SHP77 (cell line): ENCODE data around the gene TPST1.
"Not testable (repeated sequence)": the region's sequence is repeated elsewhere in the genome, so short reads cannot be mapped to it uniquely, and the experiment has no call there.

ENCODE experiments used
- DNase-seq, 2 experiments: peaks; one replicate each; lab custom pipeline; 2025; lab: John Stamatoyannopoulos, UW

TPST1 gene

DNA sequence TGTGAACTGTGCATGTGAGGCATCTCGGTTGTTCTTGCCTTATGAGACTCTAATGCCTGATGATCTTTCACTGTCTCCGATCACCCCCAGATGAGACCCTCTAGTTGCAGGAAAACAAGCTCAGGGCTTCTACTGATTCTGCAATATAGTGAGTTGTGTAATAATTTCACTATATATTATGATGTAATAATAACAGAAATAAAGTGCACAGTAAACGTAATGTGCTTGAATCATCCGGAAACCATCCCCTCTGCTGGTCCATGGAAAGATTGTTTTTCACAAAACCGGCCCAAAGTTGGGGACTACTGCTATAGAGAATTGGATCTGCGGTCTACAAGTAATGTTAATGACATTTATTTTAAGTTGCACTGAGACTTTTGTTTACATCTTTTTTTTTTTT lies 126.7 kb downstream of the TPST1 start:
- DNase-seq: no peak

DNA sequence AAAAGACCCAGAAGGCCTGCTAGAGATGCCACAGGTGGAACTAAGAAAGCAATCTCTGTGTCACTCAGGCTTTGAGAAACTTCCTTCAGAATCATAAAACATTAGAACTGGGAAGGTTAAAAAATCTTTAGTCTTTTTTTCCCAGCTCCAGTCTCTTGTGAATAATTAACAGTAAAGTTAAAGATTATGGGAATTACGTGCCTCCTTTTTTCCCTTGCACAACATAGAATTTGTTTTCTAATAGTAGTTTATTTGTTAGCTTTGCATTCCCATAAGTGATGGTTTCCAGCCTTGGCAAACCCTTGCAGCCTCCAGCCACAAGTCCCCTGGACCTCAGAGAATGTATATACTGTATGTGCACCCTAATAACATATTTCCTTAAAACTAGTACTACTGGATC lies 128.3 kb downstream of the TPST1 start:
- DNase-seq: no peak

DNA sequence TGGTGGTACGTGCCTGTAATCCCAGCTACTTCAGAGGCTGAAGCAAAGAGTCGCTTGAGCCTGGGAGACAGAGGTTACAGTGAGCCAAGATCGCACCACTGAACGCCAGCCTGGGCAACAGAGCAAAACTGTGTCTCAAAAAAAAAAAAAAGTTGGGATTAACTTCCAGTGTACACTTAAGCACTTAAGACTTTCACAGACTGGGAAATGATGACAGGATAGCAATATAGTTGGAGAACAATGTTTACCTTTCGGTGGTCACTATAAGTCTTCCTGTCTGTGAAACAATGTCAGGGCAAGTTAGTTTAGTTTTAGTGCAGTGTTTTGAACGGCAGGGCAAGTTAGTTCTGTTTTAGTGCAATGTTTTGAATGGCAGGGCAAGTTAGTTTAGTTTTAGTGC lies 130.2 kb downstream of the TPST1 start:
- DNase-seq: no peak

DNA sequence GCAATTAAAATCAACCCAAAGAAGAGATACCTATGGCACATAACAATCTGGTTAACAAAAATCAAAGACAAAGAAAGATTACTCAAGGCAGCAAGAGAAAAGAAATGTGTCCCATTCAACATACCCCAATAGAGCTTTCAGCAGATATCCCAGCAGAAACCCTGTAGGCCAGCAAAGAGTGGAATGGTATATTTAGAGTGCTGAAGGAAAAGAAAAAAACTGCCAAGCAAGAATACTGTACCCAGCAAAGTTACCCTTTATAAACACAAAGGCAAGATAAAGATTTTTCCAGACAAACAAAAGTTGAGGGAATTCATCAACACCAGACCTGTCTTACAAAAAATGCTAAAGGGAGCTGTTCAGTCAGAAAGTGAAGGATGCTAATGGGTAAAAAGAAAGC lies 131.6 kb downstream of the TPST1 start:
- no peak for DNase-seq

DNA sequence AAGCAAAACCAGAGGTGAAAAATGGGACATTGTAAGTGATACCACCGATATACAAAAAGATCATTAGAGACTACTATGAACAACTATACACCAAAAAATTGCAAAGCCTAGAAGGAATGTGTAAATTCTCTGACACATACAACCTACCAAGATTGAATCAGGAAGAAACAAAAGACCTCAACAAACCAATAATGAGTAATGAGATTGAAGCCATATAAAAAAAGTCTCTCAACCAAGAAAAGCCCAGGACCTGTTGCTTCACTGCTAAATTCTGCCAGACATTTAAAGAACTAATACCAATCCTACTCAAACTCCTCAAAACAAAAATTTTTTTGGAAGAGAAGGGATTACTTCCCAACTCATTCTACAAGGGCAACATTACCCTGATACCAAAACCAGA lies 134.0 kb downstream of the TPST1 start:
- no peak for DNase-seq

DNA sequence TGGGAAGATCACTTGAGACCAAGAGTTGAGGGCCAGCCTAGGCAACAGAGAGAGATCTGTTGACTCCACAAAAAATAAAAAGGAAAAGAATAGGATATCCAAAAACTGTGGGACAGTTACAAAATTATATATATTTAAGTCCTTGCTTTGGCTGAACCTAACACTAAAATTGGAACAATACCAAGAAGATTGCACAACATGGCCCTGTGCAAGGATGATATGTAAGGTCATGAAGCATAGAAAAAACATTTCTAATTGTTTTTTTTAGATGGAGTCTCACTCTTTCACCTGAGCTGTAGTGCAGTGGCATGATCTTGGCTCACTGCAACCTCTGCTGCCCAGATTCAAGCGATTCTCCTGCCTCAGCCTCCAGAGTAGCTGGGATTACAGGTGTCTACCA lies 139.0 kb downstream of the TPST1 start:
- no peak for DNase-seq

DNA sequence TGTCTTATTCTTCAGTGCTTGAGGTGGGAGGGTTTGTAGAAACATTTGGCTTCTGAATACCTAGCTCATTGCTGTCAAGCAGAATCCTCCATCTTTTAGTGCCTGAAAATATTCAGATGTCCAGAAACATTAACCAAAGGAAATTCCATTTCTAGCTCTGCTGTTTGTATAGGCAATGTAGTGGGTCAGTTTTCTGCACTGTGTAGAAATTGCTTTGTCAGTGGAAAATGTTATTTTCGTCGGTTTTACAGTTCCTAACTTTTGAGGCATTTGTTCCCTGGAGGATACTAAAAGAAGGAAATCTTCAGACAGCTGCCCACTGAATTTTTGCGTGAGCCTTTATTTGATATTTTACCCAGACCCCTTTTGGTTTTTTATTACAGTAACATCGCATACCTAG lies 143.4 kb downstream of the TPST1 start:
- no peak for DNase-seq

DNA sequence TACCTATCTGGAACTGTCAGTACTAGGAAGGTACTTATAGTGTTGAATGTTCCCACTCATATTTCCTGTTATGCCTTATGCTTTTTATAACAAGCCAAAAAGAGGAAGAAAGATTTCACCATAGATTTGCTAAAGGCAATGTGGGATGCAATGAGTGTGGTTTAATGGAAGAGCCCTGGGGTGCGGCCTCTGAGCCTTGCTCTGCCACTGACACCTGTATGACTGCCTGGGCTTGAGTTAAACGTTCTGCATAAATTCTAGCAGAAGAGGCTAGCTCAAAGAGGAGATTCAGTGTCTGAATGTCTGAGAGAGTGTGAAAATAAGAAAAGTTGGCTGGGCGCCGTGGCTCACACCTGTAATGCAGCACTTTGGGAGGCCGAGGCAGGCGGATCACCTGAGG lies 143.8 kb downstream of the TPST1 start:
- no peak for DNase-seq

DNA sequence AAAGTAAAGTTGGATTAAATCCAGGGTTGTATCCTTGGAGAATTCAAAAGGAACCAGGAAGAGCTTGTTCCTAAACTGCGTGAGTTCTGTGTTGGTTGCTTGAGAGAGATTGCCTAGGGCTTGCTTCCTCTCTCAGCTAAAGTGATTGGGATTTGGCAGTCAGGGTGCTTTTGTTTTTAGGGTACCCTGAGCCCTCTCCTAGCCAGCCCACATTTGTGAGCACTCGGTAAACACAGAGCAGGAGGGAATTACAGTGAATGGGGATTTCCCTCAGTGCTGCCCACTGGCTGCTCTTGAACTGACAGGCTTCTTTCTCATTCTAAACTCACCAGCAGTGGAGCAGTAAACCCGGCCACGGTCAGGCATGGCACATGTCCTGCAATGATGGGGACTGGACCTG lies 146.9 kb downstream of the TPST1 start:
- no peak for DNase-seq

DNA sequence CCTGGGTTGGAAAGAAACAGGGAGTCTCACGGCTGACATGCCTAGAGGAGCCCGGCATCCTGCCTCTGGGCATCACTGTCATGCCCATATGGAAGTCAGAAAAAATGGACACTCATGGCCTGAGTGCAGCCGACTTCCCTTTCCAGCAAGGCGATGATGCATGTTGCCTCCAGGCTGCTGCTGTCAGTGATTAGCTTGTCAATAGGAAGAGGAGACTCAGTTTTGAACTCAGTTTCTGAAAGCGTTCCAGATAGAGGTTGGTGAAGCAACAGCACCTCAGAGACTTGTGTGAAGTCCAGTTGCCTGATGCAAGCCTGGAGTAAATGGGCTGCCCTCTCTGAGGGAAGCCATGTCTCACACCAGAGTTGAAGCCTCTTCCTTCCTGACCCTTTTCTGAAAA lies 148.4 kb downstream of the TPST1 start:
- DNase-seq: no peak

DNA sequence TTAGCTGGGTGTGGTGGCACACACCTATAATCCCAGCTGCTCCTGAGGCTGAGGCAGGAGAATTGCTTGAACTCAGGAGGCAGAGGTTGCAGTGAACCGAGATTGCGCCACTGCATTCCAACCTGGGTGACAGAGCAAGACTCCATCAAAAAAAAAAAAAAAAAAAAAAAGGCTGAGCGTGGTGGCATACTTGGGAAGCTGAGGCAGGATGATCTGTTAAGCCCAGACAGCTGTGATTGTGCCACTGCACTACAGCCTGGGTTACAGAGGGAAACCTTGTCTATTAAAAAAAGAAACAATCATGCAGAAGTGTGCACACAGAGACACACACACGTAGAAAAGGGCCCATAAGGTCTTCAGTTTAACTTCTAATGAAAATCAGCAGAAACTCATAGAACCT lies 150.6 kb downstream of the TPST1 start:
- DNase-seq: no peak

DNA sequence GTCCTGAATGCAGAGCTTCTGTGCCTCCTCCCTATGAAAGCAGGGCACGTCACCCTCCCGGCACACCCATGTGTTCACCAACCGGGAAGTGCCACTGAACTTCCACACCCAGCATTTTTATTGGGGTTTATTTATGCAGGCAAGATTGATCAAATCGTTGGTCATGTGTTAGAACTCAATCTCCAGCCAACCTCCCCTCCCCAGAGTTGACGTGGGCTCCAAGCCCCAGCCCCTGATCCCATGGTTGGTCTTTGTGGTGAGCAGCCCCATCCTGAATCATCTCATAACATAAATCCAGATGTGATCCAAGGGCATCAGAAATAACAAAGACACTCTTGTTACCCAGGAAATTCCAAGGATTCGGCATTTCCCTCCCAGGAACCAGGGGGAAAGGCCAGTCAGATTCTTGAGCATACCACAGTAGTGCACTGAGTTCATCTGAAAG lies 151.2 kb downstream of the TPST1 start:
- no peak for DNase-seq

DNA sequence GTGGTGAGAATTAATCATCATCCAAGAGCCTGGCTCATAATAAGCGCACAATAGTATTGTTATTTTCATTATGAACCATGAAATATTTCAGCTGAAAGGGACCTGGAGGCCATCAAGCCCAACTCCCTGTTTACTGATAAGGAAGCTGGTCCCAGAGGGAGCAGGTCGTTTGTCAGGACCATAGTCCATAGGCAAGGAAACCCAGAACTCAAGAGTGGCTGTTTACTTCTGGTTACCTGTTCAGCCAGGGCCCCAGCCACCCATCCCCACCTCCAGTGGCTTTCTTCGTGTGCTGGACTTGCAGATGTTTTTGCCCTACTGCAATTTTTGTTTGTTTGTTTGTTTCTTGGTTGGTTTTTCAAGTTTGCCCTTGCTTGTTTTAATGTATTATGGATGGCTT lies 152.0 kb downstream of the TPST1 start:
- DNase-seq: no peak

DNA sequence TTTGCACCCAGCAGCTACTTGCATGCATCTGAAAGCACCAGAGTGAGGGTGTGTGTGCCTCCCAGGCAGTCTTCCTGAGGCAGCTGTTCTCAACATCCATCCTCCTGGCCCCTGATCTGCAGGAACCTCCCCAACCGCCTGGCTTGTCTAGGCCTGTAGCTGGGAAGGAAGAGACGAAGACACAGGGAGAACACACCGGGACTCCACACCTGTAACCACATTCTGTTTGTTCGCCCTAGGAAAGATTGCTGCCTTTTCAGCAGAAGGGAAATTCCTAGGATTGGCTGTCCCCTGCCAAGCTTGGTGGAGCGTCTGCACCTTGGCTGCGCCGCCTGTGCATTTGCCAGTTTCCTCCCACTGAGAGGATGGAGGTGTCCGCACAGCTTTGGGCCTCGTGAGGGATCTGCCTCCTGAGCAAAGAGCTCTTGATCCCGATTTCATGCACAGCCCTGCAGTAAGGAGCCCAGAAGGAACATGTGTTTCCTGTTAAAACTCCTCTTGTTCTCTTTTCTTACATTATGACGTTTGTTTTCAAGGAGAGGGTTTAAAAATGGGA lies 154.6 kb downstream of the TPST1 start:
- no peak for DNase-seq

DNA sequence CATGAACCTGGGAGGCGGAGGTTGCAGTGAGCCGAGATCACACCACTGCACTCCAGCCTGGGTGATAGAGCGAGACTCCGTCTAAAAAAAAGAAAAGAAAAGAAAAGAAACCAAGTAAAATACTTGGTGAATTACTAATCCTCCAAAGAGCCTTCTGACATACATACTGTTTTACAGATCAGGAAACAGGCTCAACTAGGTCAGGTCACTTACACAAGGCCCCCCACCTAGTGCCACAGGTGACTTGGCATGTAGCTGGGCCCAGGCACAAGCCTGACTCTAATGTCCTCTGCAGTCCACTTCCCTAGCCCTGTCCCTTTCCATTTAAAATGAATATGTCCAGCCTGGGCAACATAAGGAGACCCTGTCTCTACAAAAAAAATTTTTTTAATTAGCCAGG lies 157.0 kb downstream of the TPST1 start:
- no peak for DNase-seq

DNA sequence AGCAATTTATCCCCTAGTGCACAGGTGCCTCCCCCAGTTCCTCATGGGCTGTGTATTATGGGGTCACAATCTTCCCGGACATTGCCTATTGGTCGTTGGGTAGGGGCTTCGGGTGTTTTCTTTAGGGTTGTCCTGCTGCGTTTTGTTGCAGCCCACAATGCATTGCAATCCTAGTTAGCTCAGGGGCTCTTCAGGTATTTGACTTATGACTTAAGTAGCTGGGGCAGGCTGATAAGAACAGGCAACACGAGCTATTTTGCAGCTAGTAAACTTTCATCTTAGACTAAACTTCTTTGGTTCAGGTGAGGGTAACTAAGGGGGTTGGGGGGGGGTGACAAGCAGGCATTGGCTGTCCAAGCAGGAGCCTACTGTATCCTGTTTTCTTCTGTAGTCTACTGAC lies 158.5 kb downstream of the TPST1 start:
- DNase-seq: no peak

DNA sequence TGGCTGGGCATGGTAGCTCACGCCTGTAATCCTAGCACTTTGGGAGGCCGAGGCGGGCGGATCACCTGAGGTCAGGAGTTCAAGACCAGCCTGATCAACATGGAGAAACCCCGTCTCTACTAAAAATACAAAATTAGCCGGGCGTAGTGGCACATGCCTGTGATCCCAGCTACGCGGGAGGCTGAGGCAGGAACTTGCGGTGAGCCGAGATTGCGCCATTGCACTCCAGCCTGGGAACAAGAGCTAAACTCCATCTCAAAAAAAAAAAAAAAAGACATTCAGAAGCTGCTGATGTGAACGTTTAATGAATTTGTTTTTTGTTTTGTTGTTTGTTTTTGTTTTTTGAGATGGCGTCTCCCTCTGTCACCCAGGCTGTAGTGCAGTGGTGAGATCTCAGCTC lies 159.9 kb downstream of the TPST1 start:
- not testable (repeated sequence) for DNase-seq

DNA sequence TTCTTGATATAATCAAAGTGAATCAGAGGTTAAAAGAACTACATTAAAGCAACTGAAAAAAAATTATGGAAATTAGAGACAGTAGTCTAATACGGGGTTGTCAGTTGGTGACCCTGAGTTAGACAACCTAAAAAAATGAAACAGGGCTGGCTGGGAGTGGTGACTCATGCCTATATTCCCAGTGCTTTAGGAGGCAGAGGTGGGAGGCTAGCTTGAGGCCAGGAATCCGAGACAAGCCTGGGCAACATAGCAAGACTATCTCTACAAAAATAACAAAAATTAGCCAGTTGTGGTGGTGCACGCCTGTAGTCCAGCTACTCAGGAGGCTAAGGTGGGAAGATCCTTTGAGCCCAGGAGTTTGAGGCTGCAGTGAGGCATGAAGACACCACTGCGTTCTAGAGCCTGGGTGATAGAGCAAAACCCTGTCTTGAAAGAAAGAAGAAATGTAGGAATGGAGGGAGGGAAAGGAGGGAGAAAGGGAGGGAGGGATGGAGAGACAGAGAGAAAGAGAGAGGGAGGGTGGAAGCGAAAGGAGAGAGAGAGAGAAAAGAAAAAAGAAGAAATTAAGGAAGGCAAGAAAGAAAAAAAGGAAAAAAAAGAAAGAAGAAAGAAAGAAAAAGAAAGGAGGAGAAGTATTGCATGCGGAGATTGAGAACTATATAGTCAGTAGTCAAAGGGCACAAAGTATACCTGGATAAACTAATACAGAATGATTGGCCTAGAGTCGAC lies 166.1 kb downstream of the TPST1 start:
- no peak for DNase-seq

DNA sequence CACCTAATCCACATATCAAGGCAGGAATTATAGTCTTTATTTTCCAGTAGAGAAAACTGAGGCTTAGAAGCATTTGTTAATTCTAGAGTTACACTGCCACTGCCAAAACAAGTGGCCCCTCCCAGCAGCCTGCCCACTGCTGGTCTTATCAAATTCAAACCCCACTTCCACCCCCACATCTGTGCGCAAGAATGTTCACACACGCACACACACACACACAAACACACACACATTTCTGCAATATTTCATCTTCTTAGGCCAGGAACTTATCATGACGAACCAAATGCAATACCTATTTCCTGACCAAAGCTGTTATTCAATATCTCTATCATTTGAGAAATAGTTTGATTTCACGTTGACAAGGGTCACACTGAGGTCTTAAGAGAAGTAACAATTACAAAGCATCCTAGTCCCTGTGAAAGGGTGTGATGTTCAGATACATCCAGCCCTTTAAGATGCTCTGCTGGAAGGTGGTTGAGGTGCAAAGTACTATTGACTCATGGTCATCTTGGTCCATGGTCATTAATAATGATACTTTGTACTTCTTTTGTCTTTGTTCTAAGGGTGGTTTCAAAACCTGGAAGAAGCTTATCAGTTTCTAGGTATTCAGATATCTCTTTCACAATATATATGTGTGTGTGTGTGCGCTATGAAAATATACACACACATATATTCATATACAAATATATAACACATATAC lies 169.2 kb downstream of the TPST1 start:
- DNase-seq: not testable (repeated sequence)

DNA sequence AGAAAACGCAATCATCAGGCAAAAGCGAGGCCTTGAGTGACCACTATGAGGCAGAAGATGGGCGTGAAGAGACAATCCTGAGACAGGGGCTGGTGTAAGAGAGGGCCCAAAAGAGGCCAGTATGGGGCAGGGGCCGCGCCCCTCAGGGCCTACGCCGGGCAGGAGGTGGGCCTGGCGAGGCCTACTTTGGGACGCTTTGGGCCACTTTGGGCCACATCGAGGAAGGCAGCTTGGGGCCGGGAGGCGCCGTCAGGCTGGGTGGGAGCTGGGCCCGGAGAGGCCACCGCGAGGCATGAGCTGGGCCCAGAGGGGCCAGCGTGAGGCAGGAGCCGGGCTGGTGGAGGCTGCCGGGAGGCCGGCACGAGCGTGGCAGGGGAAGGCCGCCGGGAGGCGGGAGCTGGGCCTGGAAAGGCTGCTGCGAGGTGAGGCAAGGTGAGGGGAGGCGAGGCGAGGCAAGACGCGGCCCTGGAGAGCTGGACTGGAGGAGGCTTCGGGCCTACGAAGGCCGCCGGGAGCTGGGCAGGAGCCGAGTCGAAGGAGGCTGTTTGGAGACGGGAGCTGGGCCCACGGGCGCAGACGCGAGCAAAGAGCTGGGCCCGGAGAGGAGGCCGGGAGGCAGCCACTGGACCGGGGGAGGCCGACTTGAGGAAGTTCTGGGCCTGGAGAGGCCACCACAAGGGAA lies 171.3 kb downstream of the TPST1 start:
- DNase-seq: no peak

DNA sequence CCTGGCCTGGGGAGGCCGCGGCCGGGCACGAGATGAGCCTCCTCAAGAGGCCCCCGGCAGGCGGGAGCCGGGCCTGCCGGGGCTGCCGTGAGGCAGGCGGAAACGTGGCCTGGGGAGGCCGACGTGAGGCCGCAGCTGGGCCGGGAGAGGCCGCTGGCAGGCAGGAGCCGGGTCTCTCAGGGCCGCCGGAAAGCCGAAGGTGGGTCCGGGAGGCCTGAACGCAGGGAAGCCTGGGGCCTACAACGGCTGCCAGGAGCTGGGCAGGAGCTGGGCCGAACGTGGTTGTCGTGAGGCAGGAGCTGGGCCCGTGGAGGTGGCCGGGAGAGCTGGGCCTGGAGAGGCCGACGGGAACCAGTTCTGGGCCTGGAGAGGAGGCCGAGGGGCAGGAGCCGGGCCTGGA lies 171.9 kb downstream of the TPST1 start:
- no peak for DNase-seq

DNA sequence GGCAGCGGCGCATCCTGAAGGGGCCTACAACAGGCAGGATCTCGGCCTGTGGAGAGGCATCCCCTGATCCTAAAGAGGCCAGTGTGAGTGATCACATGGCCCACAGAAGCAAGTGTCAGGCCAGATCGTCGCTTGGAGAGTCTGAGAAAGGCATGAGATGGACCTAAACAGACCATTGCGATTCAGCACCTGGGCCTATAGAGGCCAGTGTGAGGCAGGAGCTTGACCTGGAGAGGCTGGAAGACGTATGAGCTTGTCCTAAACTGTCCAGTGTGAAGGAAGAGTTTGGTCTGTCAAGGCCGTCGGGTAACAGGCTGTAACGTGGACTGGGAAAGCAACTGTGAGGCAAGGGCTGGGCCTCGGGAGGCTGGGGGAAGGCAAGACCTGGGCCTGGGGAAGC lies 172.6 kb downstream of the TPST1 start:
- DNase-seq: no peak

DNA sequence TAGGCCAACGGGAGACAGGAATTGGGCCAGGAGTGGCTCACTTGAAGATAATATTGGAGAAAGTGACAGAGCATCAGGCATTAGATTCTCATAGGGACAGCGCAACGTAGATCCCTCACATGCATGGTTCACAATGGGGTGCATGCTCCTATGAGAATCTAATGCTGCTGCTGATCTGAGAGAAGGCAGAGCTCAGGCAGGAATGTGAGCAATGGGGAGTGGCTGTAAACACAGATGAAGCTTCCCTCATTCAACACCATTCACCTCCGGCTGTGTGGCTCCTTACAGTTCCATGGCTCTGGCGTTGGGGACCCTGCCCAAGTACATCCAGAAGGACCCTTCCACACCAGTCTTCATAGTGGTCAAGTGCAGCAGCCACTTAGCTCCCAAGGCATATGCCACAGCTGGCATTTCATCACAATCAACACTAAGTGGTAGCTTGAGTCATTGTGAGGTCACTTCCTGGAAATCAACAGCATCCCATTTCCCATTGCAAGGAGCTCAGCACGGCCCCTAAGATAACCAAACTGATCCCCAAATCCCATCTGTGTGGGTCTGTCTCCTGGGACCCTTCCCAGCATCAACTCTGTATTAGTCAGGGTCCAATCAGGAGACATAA lies 174.5 kb downstream of the TPST1 start:
- DNase-seq: no peak
